Bronchial epithelial cell (primary cell): ENCODE results near the gene CZIB. TPM values are rescaled to one million over a fixed set of nuclear protein-coding genes. Genes with fewer than 3 reads are reported as not detected.

Source experiments
- DNase-seq: peaks from one replicate; pipeline ENCODE4 v3.0.0-alpha.2; 2010; ENCODE audit warnings: low read depth
- FAIRE-seq: peaks from 2 replicates; lab custom pipeline; 2011; peaks lifted over from hg19 to GRCh38; lab: Jason Lieb, UNC
- H3K27me3 ChIP-seq: 2 replicates; pipeline ENCODE4 v1.5.1; 2011; ENCODE audit warnings: low read length; ENCODE audit not compliant: control insufficient read depth, insufficient read depth
- H3K36me3 ChIP-seq: 2 replicates; pipeline ENCODE4 v1.5.1; 2011; ENCODE audit warnings: low read length; ENCODE audit not compliant: control insufficient read depth, insufficient read depth
- H3K4me3 ChIP-seq: 2 replicates; pipeline ENCODE4 v1.5.1; 2011; ENCODE audit warnings: mild to moderate bottlenecking, low read depth, low read length, control low read depth
- CTCF ChIP-seq: IDR thresholded peaks from 2 replicates; pipeline ENCODE4 v1.5.1; 2011; ENCODE audit warnings: mild to moderate bottlenecking, moderate library complexity, low read length, control low read depth, inconsistent platforms; ENCODE audit not compliant: insufficient read depth, severe bottlenecking
- total RNA-seq: library from RNA; depleted of rRNA; stranded (reverse); fragments of >200 nt; gene quantifications from 2 replicates; pipeline ENCODE4 v1.2.1, GENCODE V29; 2014

The CZIB gene
- total RNA-seq, 1 donor from 2014 or later, result 37.9 TPM

GRCh38 chr1:53183095-53183990, 37.1 kb downstream of the CZIB start:
- FAIRE-seq, result no peak
- no peak for TF ChIP-seq CTCF
- peaks cover 2% of the 10 kb centered on the region for H3K27me3 ChIP-seq

GRCh38 chr1:53182716-53183094, 37.7 kb downstream of the CZIB start:
- Histone ChIP-seq H3K36me3 (no peaks in the 10 kb centered on the region), H3K27me3 (peaks cover 2% of the 10 kb centered on the region), H3K4me3 (no peak overlapping the region)
- no peak for DNase-seq
- no peak for TF ChIP-seq CTCF
- peak; percentile 62 for FAIRE-seq

More at GRCh38 chr1:53183095-53183990, 37.1 kb downstream of the CZIB start:
- H3K36me3 ChIP-seq, result no peaks in the 10 kb centered on the region
- DNase-seq, result no peak
- no peak overlapping the region for H3K4me3 ChIP-seq

GRCh38 chr1:53182111-53182593, 38.3 kb downstream of the CZIB start:
- TF ChIP-seq CTCF, result peak; percentile 80
- peaks cover 2% of the 10 kb centered on the region for H3K27me3 ChIP-seq
- DNase-seq, result peak; percentile 72

GRCh38 chr1:53180951-53181350, 39.5 kb downstream of the CZIB start:
- no peak for TF ChIP-seq CTCF
- Histone ChIP-seq H3K4me3 (no peak overlapping the region), H3K27me3 (peaks cover 2% of the 10 kb centered on the region), H3K36me3 (no peaks in the 10 kb centered on the region)
- DNase-seq (no peak), FAIRE-seq (no peak)

More at GRCh38 chr1:53182111-53182593, 38.3 kb downstream of the CZIB start:
- no peaks in the 10 kb centered on the region for H3K36me3 ChIP-seq
- no peak overlapping the region for H3K4me3 ChIP-seq
- no peak for FAIRE-seq

GRCh38 chr1:53180226-53180625, 40.2 kb downstream of the CZIB start:
- FAIRE-seq (no peak), DNase-seq (no peak)
- Histone ChIP-seq H3K27me3 (peaks cover 2% of the 10 kb centered on the region), H3K4me3 (no peak overlapping the region), H3K36me3 (no peaks in the 10 kb centered on the region)
- no peak for TF ChIP-seq CTCF
